Panc1 (cell line): ENCODE data around the gene AUNIP. TPM values are rescaled to one million over a fixed set of nuclear protein-coding genes. Genes with fewer than 3 reads are reported as not detected.

Experiments
- ATAC-seq: fragments of 200-7000 bp; cut with Tn5 transposase; 2 replicates; pipeline ENCODE4 v1.9.1; 2020; ENCODE audit warnings: mild to moderate bottlenecking, moderate library complexity
- BruUV-seq: library from RNA; stranded (reverse); fragments of 400-500 nt; replicated peaks from 2 replicates; lab custom pipeline; 2021; lab: Mats Ljungman, UMichigan
- CTCF ChIA-PET: fragments of 300-600 bp; sonication (Branson Sonifier 250); formaldehyde crosslinking; loops from one replicate; lab custom pipeline; 2022; ENCODE audit warnings: antibody characterized with exemption; lab: Charles Lee
- POLR2A ChIA-PET: fragments of 300-600 bp; sonication (Branson Sonifier 250); formaldehyde crosslinking; loops from one replicate; lab custom pipeline; 2022; ENCODE audit warnings: antibody characterized with exemption; lab: Charles Lee
- DNase-seq: peaks from one replicate; pipeline ENCODE4 v3.0.0-alpha.2; 2010; ENCODE audit warnings: low read depth, low spot score
- H3K27ac ChIP-seq: 2 replicates; pipeline ENCODE4 v1.5.1; 2011; ENCODE audit warnings: mild to moderate bottlenecking, low read length, inconsistent platforms
- H3K27me3 ChIP-seq: fragments of 200-500 bp; sonication (Bioruptor generic); 2 replicates; pipeline ENCODE4 v1.6.0; 2014; ENCODE audit warnings: low read length, inconsistent platforms; ENCODE audit not compliant: control insufficient read depth, insufficient read depth
- H3K36me3 ChIP-seq: fragments of 200-500 bp; sonication (Bioruptor generic); 2 replicates; pipeline ENCODE4 v1.5.1; 2014; ENCODE audit warnings: inconsistent platforms, mild to moderate bottlenecking, low read length, moderate library complexity; ENCODE audit not compliant: control insufficient read depth, insufficient read depth
- H3K4me1 ChIP-seq: 2 replicates; pipeline ENCODE4 v1.5.1; 2011; ENCODE audit warnings: inconsistent platforms, mild to moderate bottlenecking, low read length, moderate library complexity; ENCODE audit not compliant: control insufficient read depth, insufficient read depth
- H3K4me3 ChIP-seq, 2 experiments: 2 replicates each; pipeline ENCODE4 v1.5.1; 2011 to 2012; ENCODE audit warnings: low read depth in 2 of 2, low read length in 2 of 2, mild to moderate bottlenecking in 2 of 2, inconsistent platforms in 1 of 2, moderate library complexity in 1 of 2
- H3K9me3 ChIP-seq: fragments of 200-500 bp; sonication (Bioruptor generic); 2 replicates; pipeline ENCODE4 v1.5.1; 2014; ENCODE audit warnings: low read depth, mild to moderate bottlenecking, inconsistent platforms, low read length, moderate library complexity; ENCODE audit not compliant: control insufficient read depth, insufficient read depth
- POLR2AphosphoS5 ChIP-seq: IDR thresholded peaks from 2 replicates; pipeline ENCODE4 v1.6.1; 2012; ENCODE audit warnings: mild to moderate bottlenecking, low read depth, low read length, moderate library complexity
- SIN3A ChIP-seq: IDR thresholded peaks from 2 replicates; pipeline ENCODE4 v1.6.1; 2012; ENCODE audit warnings: low read depth, mild to moderate bottlenecking, low read length, moderate library complexity, borderline replicate concordance; ENCODE audit not compliant: insufficient read depth
- TCF7L2 ChIP-seq: IDR thresholded peaks from 2 replicates; pipeline ENCODE4 v1.6.1; 2011; ENCODE audit warnings: mild to moderate bottlenecking, low read depth, low read length, inconsistent platforms
- in situ Hi-C: cut with HindIII; loops from 2 replicates; pipeline ENCODE4 v1.10.0; 2016; ENCODE audit warnings: low sequenced_read_pairs, low pct_unique_long_range_greater_than_20kb
- intact Hi-C: fragments of 100-400 bp; cut with micrococcal nuclease; formaldehyde crosslinking; loops from one replicate; pipeline ENCODE4 v1.10.0; 2022; ENCODE audit not compliant: unreplicated experiment
- total RNA-seq: library from RNA; stranded (reverse); gene quantifications from one replicate; pipeline ENCODE4 v1.2.1, GENCODE V29; 2021; ENCODE audit not compliant: unreplicated experiment
- TF ChIP-seq, protein P1 (sequence below), 2 experiments: IDR thresholded peaks; 2 replicates each; pipeline ENCODE4 v1.6.1; 2011 to 2012; ENCODE audit warnings: low read depth in 2 of 2, control low read depth in 1 of 2, low read length in 1 of 2, mild to moderate bottlenecking in 1 of 2, moderate library complexity in 1 of 2; ENCODE audit not compliant: insufficient read depth in 1 of 2
- TF ChIP-seq, protein P2 (sequence below): fragments of 450-650 bp; IDR thresholded peaks from 2 replicates; pipeline ENCODE4 v1.5.1; 2017; ENCODE audit warnings: mild to moderate bottlenecking

The AUNIP gene
- total RNA-seq, 1 experiment from 2014 or later = 12.2 TPM

DNA sequence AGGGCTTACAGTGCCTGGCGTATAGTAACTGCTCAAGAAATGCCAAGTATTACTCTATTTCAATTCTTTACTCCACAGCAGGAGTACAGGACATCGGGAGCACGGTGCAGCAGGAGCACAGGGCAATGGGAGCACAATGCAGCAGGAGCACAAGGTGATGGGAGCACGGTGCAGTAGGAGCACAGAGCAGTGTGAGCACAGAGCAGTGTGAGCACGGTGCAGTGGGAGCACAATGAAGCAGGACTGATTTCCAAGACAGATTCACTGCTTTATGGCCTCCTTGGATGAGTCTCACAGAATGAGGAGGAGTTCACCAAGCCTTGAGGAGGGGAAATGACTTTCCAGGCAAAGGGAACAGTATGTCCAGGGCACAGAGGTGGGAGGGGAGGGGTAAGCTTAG is 21.3 kb upstream of the AUNIP start:
- ChIA-PET POLR2A (no interaction called here), CTCF (no interaction called here)
- Histone ChIP-seq H3K27ac (0 out of 2 replicates have a peak overlapping the region, but pooled peaks have one; percentile 6), H3K4me3 (no peak overlapping the region), H3K36me3 (no peaks in the 10 kb centered on the region), H3K9me3 (no peaks in the 10 kb centered on the region), H3K4me1 (peaks cover 14% of the 10 kb centered on the region), H3K27me3 (no peaks in the 10 kb centered on the region)
- ATAC-seq = no peak
- no peak for DNase-seq
- in situ Hi-C loops = no loop called here
- intact Hi-C loops = no loop called here
- TF ChIP-seq, protein P1, sequence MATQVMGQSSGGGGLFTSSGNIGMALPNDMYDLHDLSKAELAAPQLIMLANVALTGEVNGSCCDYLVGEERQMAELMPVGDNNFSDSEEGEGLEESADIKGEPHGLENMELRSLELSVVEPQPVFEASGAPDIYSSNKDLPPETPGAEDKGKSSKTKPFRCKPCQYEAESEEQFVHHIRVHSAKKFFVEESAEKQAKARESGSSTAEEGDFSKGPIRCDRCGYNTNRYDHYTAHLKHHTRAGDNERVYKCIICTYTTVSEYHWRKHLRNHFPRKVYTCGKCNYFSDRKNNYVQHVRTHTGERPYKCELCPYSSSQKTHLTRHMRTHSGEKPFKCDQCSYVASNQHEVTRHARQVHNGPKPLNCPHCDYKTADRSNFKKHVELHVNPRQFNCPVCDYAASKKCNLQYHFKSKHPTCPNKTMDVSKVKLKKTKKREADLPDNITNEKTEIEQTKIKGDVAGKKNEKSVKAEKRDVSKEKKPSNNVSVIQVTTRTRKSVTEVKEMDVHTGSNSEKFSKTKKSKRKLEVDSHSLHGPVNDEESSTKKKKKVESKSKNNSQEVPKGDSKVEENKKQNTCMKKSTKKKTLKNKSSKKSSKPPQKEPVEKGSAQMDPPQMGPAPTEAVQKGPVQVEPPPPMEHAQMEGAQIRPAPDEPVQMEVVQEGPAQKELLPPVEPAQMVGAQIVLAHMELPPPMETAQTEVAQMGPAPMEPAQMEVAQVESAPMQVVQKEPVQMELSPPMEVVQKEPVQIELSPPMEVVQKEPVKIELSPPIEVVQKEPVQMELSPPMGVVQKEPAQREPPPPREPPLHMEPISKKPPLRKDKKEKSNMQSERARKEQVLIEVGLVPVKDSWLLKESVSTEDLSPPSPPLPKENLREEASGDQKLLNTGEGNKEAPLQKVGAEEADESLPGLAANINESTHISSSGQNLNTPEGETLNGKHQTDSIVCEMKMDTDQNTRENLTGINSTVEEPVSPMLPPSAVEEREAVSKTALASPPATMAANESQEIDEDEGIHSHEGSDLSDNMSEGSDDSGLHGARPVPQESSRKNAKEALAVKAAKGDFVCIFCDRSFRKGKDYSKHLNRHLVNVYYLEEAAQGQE (IDR thresholded peaks at IDR 0.05; ENCODE audit: insufficient read depth in 1 of 2, low read depth in 2 of 2, low read length in 1 of 2) = no peak
- TF ChIP-seq POLR2AphosphoS5 (no peak), TCF7L2 (no peak), SIN3A (no peak)
- TF ChIP-seq, protein P2, sequence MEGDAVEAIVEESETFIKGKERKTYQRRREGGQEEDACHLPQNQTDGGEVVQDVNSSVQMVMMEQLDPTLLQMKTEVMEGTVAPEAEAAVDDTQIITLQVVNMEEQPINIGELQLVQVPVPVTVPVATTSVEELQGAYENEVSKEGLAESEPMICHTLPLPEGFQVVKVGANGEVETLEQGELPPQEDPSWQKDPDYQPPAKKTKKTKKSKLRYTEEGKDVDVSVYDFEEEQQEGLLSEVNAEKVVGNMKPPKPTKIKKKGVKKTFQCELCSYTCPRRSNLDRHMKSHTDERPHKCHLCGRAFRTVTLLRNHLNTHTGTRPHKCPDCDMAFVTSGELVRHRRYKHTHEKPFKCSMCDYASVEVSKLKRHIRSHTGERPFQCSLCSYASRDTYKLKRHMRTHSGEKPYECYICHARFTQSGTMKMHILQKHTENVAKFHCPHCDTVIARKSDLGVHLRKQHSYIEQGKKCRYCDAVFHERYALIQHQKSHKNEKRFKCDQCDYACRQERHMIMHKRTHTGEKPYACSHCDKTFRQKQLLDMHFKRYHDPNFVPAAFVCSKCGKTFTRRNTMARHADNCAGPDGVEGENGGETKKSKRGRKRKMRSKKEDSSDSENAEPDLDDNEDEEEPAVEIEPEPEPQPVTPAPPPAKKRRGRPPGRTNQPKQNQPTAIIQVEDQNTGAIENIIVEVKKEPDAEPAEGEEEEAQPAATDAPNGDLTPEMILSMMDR = no peak
- BruUV-seq = no TSS peak

DNA sequence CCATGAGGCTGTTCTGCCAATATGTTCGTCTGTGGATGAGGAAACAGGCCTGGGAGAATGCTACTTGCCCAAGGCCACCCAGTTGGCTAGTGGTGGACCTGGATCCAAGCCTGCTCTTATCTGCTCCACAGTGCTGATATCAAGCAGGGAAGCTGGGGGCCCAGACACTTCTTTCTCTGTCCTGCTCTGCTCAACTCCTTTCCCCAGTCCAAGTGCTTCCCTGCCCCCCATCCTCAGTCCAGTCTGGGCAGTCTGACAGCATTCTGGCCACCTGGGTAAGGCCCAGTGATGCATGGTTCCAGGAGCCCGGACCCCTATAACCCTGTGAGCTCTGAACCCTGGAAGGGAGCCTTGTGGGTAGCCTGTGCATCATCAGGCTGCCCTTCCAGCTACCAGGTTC is 20.4 kb upstream of the AUNIP start:
- CTCF ChIA-PET = no interaction called here
- intact Hi-C loops = no loop called here
- POLR2A ChIA-PET = no interaction called here

More for the DNA sequence above, 20.4 kb upstream of the AUNIP start:
- no peaks in the 10 kb centered on the region for H3K27me3 ChIP-seq
- no peak for ATAC-seq
- in situ Hi-C loops = no loop called here
- BruUV-seq = no TSS peak
- no peak overlapping the region for H3K4me3 ChIP-seq
- TF ChIP-seq TCF7L2 (no peak), SIN3A (no peak), POLR2AphosphoS5 (no peak)
- TF ChIP-seq, protein P1 (IDR thresholded peaks at IDR 0.05; ENCODE audit: insufficient read depth in 1 of 2, low read depth in 2 of 2, low read length in 1 of 2) = no peak
- TF ChIP-seq, protein P2 = no peak
- H3K4me1 ChIP-seq = peaks cover 14% of the 10 kb centered on the region
- no peak for DNase-seq
- no peaks in the 10 kb centered on the region; the same call in 1 of the 2 replicates for H3K36me3 ChIP-seq
- H3K9me3 ChIP-seq = no peaks in the 10 kb centered on the region
- H3K27ac ChIP-seq = peak overlapping the region; percentile 6; the same call in 1 of the 2 replicates
